Measurements from ENCODE around the gene MFSD12.

DNA sequence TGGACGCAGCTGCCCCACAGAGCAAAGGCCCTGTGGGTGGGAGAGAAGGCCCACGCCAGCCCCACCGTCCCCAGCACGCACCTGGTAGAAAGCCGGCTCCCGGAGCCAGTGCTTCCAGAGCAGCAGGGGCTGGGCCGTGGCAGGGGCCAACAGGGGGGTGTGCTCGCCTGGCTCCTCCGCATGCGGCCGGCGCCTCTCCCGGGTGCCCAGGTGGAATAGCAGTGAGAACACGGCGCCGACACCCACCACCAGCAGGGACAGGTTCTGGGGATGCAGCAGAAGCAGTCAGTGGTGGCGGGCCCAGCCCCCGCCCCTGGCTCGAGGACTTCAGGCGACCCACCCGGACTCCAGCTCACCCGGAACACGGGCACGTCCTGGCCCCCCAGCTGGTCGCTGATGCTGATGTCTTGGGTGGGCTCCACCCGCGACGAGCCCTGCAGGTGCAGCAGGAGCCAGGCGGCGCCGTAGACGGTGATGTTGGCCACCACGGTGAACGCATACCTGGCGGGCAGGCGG is 9.6 kb downstream of the MFSD12 start:
- TF ChIP-seq CTCF (IDR thresholded peaks at IDR 0.05; ENCODE audit: insufficient read depth, low read depth, low read length) (no peak), EZH2 (IDR thresholded peaks at IDR 0.05; ENCODE audit: insufficient read depth, low read length) (no peak)

Measured in astrocyte (in vitro differentiated cells and primary cell).